ENCODE data around the gene ELK1. TPM values are rescaled to one million over a fixed set of nuclear protein-coding genes. Genes with fewer than 3 reads are reported as not detected.
"Not testable (repeated sequence)": the region's sequence is repeated elsewhere in the genome, so short reads cannot be mapped to it uniquely, and the experiment has no call there.

Gene ELK1
- total RNA-seq, 2 donors from 2014 or later = 23.8 to 33.4 TPM

DNA sequence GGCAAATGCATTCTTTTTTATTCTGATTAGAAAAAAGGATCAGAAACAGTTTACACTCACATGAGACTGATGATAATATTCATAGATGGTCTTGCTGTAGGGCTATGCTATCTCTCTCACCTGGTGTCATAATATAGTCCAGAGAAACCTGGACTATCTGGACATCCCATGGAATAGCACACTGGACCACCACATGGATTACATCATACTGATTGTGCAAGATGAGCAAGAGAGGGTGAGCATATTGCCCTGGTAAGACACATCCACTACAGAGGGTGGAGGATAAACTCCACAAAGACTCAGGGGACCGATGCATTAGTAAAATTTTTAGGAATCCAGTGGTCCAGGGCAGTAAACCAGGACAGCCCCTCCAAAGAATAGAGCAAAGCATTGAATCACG lies 38.9 kb downstream of the ELK1 start:
- Histone ChIP-seq H3K27me3 (replicated peaks; ENCODE audit: insufficient read depth) (no peaks in the 10 kb centered on the region), H3K4me3 (no peak overlapping the region), H3K36me3 (no peaks in the 10 kb centered on the region), H3K9me3 (no peaks in the 10 kb centered on the region), H3K27ac (no peak overlapping the region), H3K4me1 (ENCODE audit: control insufficient read depth in 1 of 2, low read depth in 2 of 2) (no peaks in the 10 kb centered on the region)
- TF ChIP-seq, protein P1, sequence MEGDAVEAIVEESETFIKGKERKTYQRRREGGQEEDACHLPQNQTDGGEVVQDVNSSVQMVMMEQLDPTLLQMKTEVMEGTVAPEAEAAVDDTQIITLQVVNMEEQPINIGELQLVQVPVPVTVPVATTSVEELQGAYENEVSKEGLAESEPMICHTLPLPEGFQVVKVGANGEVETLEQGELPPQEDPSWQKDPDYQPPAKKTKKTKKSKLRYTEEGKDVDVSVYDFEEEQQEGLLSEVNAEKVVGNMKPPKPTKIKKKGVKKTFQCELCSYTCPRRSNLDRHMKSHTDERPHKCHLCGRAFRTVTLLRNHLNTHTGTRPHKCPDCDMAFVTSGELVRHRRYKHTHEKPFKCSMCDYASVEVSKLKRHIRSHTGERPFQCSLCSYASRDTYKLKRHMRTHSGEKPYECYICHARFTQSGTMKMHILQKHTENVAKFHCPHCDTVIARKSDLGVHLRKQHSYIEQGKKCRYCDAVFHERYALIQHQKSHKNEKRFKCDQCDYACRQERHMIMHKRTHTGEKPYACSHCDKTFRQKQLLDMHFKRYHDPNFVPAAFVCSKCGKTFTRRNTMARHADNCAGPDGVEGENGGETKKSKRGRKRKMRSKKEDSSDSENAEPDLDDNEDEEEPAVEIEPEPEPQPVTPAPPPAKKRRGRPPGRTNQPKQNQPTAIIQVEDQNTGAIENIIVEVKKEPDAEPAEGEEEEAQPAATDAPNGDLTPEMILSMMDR (IDR thresholded peaks at IDR 0.05) = no peak
- ATAC-seq (ENCODE audit: insufficient number of reproducible peaks, low FRiP score, low read depth) (no peak), DNase-seq (ENCODE audit: low spot score) (no peak)

DNA sequence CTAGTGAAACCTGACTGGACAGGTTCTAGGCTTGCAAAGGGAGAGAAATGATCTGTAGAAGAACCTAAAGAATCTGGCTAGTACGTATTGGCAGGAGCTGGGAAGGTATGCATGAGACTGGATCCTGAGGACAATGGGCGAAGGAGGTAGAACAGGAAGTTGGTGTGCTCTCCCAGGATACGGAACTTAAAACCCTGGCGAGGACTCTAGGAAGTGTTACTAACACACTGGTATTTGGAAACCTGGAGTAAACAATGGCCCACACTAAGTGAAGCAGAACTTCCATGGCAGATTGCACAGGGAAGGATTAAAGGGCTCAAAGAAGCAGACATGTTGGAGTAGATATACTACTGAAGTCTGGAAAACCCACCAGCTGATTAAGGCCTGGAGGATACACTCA lies 39.9 kb downstream of the ELK1 start:
- Histone ChIP-seq H3K27ac (no peak overlapping the region), H3K9me3 (no peaks in the 10 kb centered on the region), H3K4me3 (no peak overlapping the region), H3K4me1 (ENCODE audit: control insufficient read depth in 1 of 2, low read depth in 2 of 2) (no peaks in the 10 kb centered on the region), H3K36me3 (no peaks in the 10 kb centered on the region), H3K27me3 (replicated peaks; ENCODE audit: insufficient read depth) (no peaks in the 10 kb centered on the region)
- TF ChIP-seq, protein P1 (IDR thresholded peaks at IDR 0.05) = no peak
- DNase-seq (ENCODE audit: low spot score) = no peak
- no peak for ATAC-seq (ENCODE audit: insufficient number of reproducible peaks, low FRiP score, low read depth)

DNA sequence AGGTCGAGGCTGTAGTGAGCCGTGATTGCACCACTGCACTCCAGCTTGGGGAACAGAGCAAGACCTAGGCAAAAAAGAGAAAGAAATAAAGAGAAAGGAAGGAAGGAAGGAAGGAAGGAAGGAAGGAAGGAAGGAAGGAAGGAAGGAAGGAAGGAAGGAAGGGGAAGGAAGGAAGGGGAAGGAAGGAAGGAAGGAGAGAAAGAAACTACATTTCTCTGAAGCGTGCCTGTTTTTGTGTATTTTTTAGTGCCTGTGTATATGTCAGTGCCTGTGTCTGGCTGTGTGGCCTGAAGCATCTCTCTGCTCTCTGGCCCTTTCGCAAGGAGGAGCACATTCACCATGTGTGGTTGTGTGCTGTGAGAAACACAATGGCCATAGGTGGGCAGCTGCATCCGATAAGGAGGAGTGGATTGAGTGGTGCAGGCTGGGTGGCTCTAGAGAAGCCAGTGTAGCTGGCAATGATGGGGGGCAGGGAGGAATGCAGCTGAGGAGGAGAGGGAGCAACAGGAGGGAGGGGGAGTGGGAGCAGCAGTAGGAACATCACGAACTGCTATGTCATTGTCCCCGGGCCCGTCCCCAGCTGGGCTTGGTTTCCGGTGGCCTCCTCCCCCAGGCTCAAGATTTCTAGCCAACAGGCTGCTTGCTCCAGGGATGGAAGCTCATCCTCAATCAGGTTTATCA lies 42.1 kb downstream of the ELK1 start:
- Histone ChIP-seq H3K27ac (no peak overlapping the region), H3K4me3 (no peak overlapping the region), H3K36me3 (no peaks in the 10 kb centered on the region), H3K9me3 (no peaks in the 10 kb centered on the region), H3K4me1 (ENCODE audit: control insufficient read depth in 1 of 2, low read depth in 2 of 2) (no peaks in the 10 kb centered on the region), H3K27me3 (replicated peaks; ENCODE audit: insufficient read depth) (no peaks in the 10 kb centered on the region)
- DNase-seq (ENCODE audit: low spot score) (no peak), ATAC-seq (ENCODE audit: insufficient number of reproducible peaks, low FRiP score, low read depth) (no peak)
- TF ChIP-seq, protein P1 (IDR thresholded peaks at IDR 0.05) = no peak

DNA sequence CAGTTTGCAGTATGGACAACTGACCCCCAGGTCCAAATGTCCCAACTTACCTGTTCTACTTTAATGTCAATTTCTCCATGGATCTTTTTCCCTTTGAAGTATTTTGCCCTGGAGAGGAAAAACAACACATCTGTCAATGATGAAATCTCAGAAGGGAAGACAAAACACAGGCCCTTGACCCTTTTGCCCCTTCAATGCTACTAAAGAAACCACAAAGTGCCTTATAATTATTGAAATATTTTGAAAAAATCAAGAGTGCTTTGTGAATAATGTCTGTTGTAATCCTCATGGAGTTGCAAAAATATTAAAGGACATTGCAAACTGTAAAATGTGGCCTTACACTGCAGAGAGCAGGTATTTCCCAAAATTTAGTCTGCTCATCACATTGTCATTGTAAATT lies 43.3 kb downstream of the ELK1 start:
- DNase-seq (ENCODE audit: low spot score) (no peak), ATAC-seq (ENCODE audit: insufficient number of reproducible peaks, low FRiP score, low read depth) (no peak)
- Histone ChIP-seq H3K9me3 (no peaks in the 10 kb centered on the region), H3K27me3 (replicated peaks; ENCODE audit: insufficient read depth) (no peaks in the 10 kb centered on the region), H3K4me1 (ENCODE audit: control insufficient read depth in 1 of 2, low read depth in 2 of 2) (no peaks in the 10 kb centered on the region), H3K36me3 (no peaks in the 10 kb centered on the region), H3K4me3 (no peak overlapping the region), H3K27ac (no peak overlapping the region)
- TF ChIP-seq, protein P1 (IDR thresholded peaks at IDR 0.05) = no peak

DNA sequence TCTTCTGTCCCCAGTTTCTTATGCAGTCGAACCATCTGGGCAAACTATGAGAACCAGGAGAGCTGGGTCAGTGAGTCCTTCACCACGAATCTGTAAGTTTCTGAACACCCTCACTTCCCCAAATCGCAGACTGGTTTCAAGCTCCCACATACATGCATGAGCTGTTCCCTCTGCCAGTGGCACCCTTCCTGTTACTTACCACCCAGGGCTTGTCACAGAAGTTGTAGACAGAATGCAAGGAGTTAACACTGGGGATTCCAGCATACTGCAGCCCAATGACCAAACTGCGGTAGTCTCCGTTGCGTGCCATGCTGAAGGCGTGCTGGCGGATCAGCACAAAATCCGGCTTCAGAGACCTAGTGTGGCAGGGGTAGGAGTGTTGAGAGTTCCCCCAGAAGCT lies 45.3 kb downstream of the ELK1 start:
- TF ChIP-seq, protein P1 (IDR thresholded peaks at IDR 0.05) = no peak
- Histone ChIP-seq H3K4me1 (ENCODE audit: control insufficient read depth in 1 of 2, low read depth in 2 of 2) (no peaks in the 10 kb centered on the region), H3K4me3 (no peak overlapping the region), H3K27ac (no peak overlapping the region), H3K36me3 (no peaks in the 10 kb centered on the region), H3K9me3 (no peaks in the 10 kb centered on the region), H3K27me3 (replicated peaks; ENCODE audit: insufficient read depth) (no peaks in the 10 kb centered on the region)
- DNase-seq (ENCODE audit: low spot score) = no peak
- ATAC-seq (ENCODE audit: insufficient number of reproducible peaks, low FRiP score, low read depth) = no peak

DNA sequence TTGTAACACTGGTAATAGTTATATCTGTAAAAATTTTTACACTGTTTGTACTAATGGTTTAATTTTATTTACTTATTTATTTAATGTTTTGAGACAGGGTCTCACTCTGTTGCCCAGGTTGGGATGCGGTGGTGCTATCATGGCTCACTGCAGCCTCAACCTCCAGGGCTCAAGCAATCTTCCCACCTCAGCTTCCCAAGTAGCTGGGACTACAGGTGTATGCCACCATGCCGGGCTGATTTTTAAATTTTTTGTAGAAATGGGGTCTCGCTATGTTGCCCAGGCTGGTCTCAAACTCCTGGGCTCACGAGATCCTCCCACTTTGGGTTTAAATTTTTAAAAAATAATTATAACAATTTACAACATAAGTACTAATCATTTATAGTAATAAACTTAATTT lies 47.2 kb downstream of the ELK1 start:
- H3K36me3 ChIP-seq; H3K27ac ChIP-seq; H3K27me3 ChIP-seq (replicated peaks; ENCODE audit: insufficient read depth); ATAC-seq (ENCODE audit: insufficient number of reproducible peaks, low FRiP score, low read depth); H3K4me1 ChIP-seq (ENCODE audit: control insufficient read depth in 1 of 2, low read depth in 2 of 2); DNase-seq (ENCODE audit: low spot score); H3K4me3 ChIP-seq; H3K9me3 ChIP-seq: not testable (repeated sequence)
